OCI-LY3 (cell line): Measurements from ENCODE around the gene TMLHE.

Experiments used
- EZH2phosphoT487 ChIP-seq: fragments of 200-600 bp; shearing (Covaris generic); IDR thresholded peaks from 2 replicates; pipeline ENCODE4 v1.6.1; 2018; ENCODE audit warnings: antibody characterized with exemption, mixed run types, low read depth
- TF ChIP-seq, protein P1 (sequence below): fragments of 200-600, 300-600 bp; sonication (generic); IDR thresholded peaks from 2 replicates; pipeline ENCODE4 v1.5.1; 2014; ENCODE audit warnings: antibody characterized with exemption, low read length, low read depth

DNA sequence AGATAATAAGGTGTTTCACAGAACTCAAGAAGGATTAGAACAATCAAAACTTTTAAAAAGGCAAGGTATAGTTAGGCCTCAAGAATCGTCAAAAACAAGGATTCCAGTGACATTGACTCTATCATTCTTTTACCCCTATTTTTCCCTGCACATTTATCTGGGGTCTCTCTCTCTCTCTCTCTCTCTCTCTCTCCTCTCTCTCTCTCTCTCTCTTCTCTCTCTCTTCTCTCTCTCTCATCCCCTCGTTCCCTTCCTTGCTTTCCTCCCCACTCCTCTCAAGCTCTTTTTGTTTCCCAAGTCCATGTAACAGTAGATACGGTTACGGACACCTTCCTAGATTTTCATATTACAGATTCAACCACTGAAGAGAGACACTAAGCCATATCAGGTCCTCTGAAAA is 3.2 kb upstream of the TMLHE start:
- TF ChIP-seq, protein P1, sequence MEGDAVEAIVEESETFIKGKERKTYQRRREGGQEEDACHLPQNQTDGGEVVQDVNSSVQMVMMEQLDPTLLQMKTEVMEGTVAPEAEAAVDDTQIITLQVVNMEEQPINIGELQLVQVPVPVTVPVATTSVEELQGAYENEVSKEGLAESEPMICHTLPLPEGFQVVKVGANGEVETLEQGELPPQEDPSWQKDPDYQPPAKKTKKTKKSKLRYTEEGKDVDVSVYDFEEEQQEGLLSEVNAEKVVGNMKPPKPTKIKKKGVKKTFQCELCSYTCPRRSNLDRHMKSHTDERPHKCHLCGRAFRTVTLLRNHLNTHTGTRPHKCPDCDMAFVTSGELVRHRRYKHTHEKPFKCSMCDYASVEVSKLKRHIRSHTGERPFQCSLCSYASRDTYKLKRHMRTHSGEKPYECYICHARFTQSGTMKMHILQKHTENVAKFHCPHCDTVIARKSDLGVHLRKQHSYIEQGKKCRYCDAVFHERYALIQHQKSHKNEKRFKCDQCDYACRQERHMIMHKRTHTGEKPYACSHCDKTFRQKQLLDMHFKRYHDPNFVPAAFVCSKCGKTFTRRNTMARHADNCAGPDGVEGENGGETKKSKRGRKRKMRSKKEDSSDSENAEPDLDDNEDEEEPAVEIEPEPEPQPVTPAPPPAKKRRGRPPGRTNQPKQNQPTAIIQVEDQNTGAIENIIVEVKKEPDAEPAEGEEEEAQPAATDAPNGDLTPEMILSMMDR, result no peak
- TF ChIP-seq EZH2phosphoT487, result no peak
